ENCODE data around the gene SPAAR. TPM values are rescaled to one million over a fixed set of nuclear protein-coding genes. Genes with fewer than 3 reads are reported as not detected.

SPAAR gene
- total and polyA plus RNA-seq, 4 experiments from 2014 or later: not detected

- Mint-ChIP-seq H3K4me3 (peak overlapping the region in 4 of 8 donors; percentile 6 to 61 (median 26)), H3K27me3 (no peaks in the 10 kb centered on the region), H3K36me3 (no peaks in the 10 kb centered on the region), H3K9me3 (no peaks in the 10 kb centered on the region), H3K4me1 (peaks cover 47 to 79% (median 70%) of the 10 kb centered on the region in 4 donors), H3K27ac (peak overlapping the region in 4 of 7 donors; percentile 51 to 83 (median 66))
- Histone ChIP-seq H3K36me3 (ENCODE audit: insufficient read depth, low read length) (no peaks in the 10 kb centered on the region), H3K4me3 (ENCODE audit: low read length in 2 of 2) (no peak overlapping the region), H3K9me3 (ENCODE audit: control insufficient read depth in 1 of 2, low read length in 2 of 2) (no peaks in the 10 kb centered on the region), H3K27ac (ENCODE audit: low read depth, low read length) (no peak overlapping the region), H3K27me3 (ENCODE audit: insufficient read depth, low read length) (no peaks in the 10 kb centered on the region), H3K4me1 (ENCODE audit: insufficient read depth, low read length) (peaks cover 76% of the 10 kb centered on the region)
- POLR2A ChIA-PET (ENCODE audit: partially characterized antibody): interaction anchor here (0.8 to 2.4 kb wide), 3 partner anchors 25 to 42 kb away, joined by 3 to 10 read pairs (median 5); no protein-coding TSS in a partner anchor
- CTCF ChIA-PET (ENCODE audit: partially characterized antibody): interaction anchor here (0.6 to 11.7 kb wide), 19 partner anchors 8 to 286 kb away, joined by 3 to 379 read pairs (median 5); partner anchors contain the start of genes HRCT1, OR2S2 and SPAAR
- intact Hi-C loops (cut with micrococcal nuclease): loop anchor here (1.0 to 2.0 kb wide), 2 partner anchors 34 to 42 kb away; no protein-coding TSS in a partner anchor
- no peak for DNase-seq
Observed at GRCh38 chr9:35944841-35945240, 35.6 kb downstream of the SPAAR start.

DNA sequence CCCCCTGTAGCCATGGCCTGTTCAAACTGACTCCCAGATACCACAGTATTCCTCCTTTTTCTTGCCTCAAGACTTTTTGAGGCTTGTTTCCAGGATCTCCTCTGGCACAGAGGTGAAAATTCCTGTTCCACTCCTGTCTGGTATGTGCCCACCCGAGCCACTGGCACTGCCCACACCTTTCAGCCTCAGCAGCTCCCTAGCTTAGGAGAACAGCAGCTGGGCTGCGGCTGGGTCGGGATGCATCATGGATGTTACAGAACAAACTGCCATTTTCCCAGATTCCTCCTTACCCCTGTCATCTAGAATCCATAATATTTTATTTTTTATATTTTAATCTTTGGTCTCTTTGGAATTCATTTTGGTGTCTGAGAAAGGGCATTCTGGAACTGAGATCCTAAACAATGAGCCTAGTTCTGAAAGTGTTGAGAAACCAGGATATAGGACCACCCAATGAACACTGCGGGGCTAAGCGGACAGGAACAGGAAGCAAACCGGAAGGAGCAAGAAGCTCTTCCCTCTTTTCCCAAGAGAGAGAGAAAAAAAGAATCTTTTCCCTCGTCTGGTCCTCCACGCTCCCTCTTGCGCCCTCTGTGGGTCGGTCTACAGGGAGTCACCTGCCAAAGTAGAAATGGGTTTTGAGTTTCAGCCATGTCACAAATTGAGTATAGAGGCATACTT lies 36.2 kb downstream of the SPAAR start:
- no peaks in the 10 kb centered on the region for H3K27me3 ChIP-seq (ENCODE audit: insufficient read depth, low read length)
- intact Hi-C loops (cut with micrococcal nuclease): loop anchor here (1.0 to 2.0 kb wide), 2 partner anchors 35 to 42 kb away; no protein-coding TSS in a partner anchor
- peak; percentile 43 to 58 (median 55) for DNase-seq
- Mint-ChIP-seq H3K27me3 (no peaks in the 10 kb centered on the region), H3K27ac (peak overlapping the region; percentile 3 to 82 (median 58)), H3K9me3 (no peaks in the 10 kb centered on the region), H3K4me1 (peaks cover 43 to 72% (median 65%) of the 10 kb centered on the region in 4 donors), H3K4me3 (peak overlapping the region in 7 of 8 donors; percentile 26 to 74 (median 61)), H3K36me3 (no peaks in the 10 kb centered on the region)
- H3K36me3 ChIP-seq (ENCODE audit: insufficient read depth, low read length): no peaks in the 10 kb centered on the region
- H3K4me3 ChIP-seq (ENCODE audit: low read length in 2 of 2): no peak overlapping the region
- ChIA-PET CTCF (ENCODE audit: partially characterized antibody) (interaction anchor here (0.6 to 11.7 kb wide), 21 partner anchors 9 to 287 kb away, joined by 3 to 379 read pairs (median 5); partner anchors contain the start of genes HRCT1, OR2S2 and SPAAR), POLR2A (ENCODE audit: partially characterized antibody) (interaction anchor here (1.0 to 2.4 kb wide), 3 partner anchors 14 to 43 kb away, joined by 3 to 10 read pairs (median 5); no protein-coding TSS in a partner anchor)
- H3K4me1 ChIP-seq (ENCODE audit: insufficient read depth, low read length): peaks cover 70% of the 10 kb centered on the region
- no peak overlapping the region for H3K27ac ChIP-seq (ENCODE audit: low read depth, low read length)
- no peaks in the 10 kb centered on the region for H3K9me3 ChIP-seq (ENCODE audit: control insufficient read depth in 1 of 2, low read length in 2 of 2)

DNA sequence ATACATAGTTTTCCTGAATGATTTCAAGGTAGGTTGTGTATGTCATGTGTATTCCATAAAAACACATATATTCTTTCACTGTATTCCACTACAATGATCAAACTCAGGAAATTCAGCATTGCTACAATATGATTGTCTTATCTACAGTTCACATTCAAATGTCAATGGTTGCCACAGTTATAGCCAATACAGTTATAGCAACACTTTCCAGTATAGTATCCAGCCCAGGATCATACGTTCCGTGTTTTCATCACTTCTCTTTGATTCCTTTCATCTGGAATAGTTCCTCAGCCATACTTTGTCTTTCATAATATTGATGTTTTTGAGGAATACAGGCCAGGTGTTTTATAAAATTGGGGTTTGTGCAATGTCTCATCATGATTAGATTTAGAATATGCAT lies 39.2 kb downstream of the SPAAR start:
- Mint-ChIP-seq H3K4me3 (peak overlapping the region in 5 of 8 donors; percentile 21 to 55 (median 32)), H3K27ac (peak overlapping the region in 1 of 7 donors; percentile 62), H3K36me3 (no peaks in the 10 kb centered on the region), H3K27me3 (no peaks in the 10 kb centered on the region), H3K4me1 (peaks cover 24 to 42% (median 38%) of the 10 kb centered on the region in 4 donors), H3K9me3 (no peaks in the 10 kb centered on the region)
- no peak for DNase-seq
- intact Hi-C loops (cut with micrococcal nuclease): no loop called here
- H3K9me3 ChIP-seq (ENCODE audit: control insufficient read depth in 1 of 2, low read length in 2 of 2): no peaks in the 10 kb centered on the region
- CTCF ChIA-PET (ENCODE audit: partially characterized antibody): interaction anchor here (1.3 to 1.8 kb wide), 2 partner anchors 37 to 59 kb away, joined by 4 to 5 read pairs; no protein-coding TSS in a partner anchor
- peaks cover 40% of the 10 kb centered on the region for H3K4me1 ChIP-seq (ENCODE audit: insufficient read depth, low read length)
- H3K27me3 ChIP-seq (ENCODE audit: insufficient read depth, low read length): no peaks in the 10 kb centered on the region
- H3K36me3 ChIP-seq (ENCODE audit: insufficient read depth, low read length): no peaks in the 10 kb centered on the region
- POLR2A ChIA-PET (ENCODE audit: partially characterized antibody): no interaction called here
- no peak overlapping the region for H3K4me3 ChIP-seq (ENCODE audit: low read length in 2 of 2)
- H3K27ac ChIP-seq (ENCODE audit: low read depth, low read length): no peak overlapping the region

- Histone ChIP-seq H3K27ac (ENCODE audit: low read depth, low read length) (no peak overlapping the region), H3K4me1 (ENCODE audit: insufficient read depth, low read length) (peaks cover 36% of the 10 kb centered on the region), H3K9me3 (ENCODE audit: control insufficient read depth in 1 of 2, low read length in 2 of 2) (no peaks in the 10 kb centered on the region), H3K27me3 (ENCODE audit: insufficient read depth, low read length) (no peaks in the 10 kb centered on the region), H3K4me3 (ENCODE audit: low read length in 2 of 2) (no peak overlapping the region), H3K36me3 (ENCODE audit: insufficient read depth, low read length) (no peaks in the 10 kb centered on the region)
- no peak for DNase-seq
- Mint-ChIP-seq H3K4me1 (peaks cover 22 to 38% (median 34%) of the 10 kb centered on the region in 4 donors), H3K9me3 (no peaks in the 10 kb centered on the region), H3K36me3 (no peaks in the 10 kb centered on the region), H3K27ac (peak overlapping the region in 2 of 7 donors; percentile 43 to 62), H3K27me3 (no peaks in the 10 kb centered on the region), H3K4me3 (peak overlapping the region in 5 of 8 donors; percentile 22 to 55 (median 47))
- CTCF ChIA-PET (ENCODE audit: partially characterized antibody): interaction anchor here (1.3 to 1.8 kb wide), 4 partner anchors 10 to 59 kb away, joined by 3 to 8 read pairs (median 4); no protein-coding TSS in a partner anchor
- intact Hi-C loops (cut with micrococcal nuclease): no loop called here
- POLR2A ChIA-PET (ENCODE audit: partially characterized antibody): no interaction called here
Observed at GRCh38 chr9:35948901-35949318, 39.6 kb downstream of the SPAAR start.

DNA sequence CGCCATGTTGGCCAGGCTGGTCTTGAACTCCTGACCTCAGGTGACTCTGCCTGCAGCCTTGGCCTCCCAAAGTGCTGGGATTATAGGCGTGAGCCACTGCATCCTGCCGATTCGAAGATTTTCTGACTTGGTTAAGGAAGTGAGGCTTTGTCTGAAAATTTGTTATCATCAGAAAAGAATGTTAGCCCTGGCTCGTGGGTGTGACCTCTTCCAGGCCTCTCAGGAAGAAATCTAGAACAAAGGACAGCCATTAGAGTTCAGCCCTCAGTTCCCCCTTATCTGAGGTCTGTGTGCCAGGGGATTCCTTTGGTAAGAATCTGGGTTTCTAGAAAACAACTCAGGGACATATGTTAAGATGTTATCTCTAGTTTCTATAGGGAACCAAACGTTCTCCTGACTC lies 42.4 kb downstream of the SPAAR start:
- H3K27ac ChIP-seq (ENCODE audit: low read depth, low read length): no peak overlapping the region
- Mint-ChIP-seq H3K4me1 (peaks cover 12 to 23% (median 19%) of the 10 kb centered on the region in 4 donors), H3K9me3 (no peaks in the 10 kb centered on the region), H3K27ac (no peak overlapping the region), H3K27me3 (peaks cover 3 to 4% of the 10 kb centered on the region in 2 donors), H3K4me3 (no peak overlapping the region), H3K36me3 (no peaks in the 10 kb centered on the region)
- H3K9me3 ChIP-seq (ENCODE audit: control insufficient read depth in 1 of 2, low read length in 2 of 2): no peaks in the 10 kb centered on the region
- peaks cover 20% of the 10 kb centered on the region for H3K4me1 ChIP-seq (ENCODE audit: insufficient read depth, low read length)
- DNase-seq: no peak
- H3K4me3 ChIP-seq (ENCODE audit: low read length in 2 of 2): no peak overlapping the region
- intact Hi-C loops (cut with micrococcal nuclease): loop anchor here (10.0 kb wide), 1 partner anchor 383 kb away; no protein-coding TSS in a partner anchor
- no peaks in the 10 kb centered on the region for H3K27me3 ChIP-seq (ENCODE audit: insufficient read depth, low read length)
- H3K36me3 ChIP-seq (ENCODE audit: insufficient read depth, low read length): no peaks in the 10 kb centered on the region
- CTCF ChIA-PET (ENCODE audit: partially characterized antibody): interaction anchor here (1.2 to 2.5 kb wide), 4 partner anchors 9 to 71 kb away, joined by 3 to 12 read pairs (median 7); no protein-coding TSS in a partner anchor
- POLR2A ChIA-PET (ENCODE audit: partially characterized antibody): no interaction called here

DNA sequence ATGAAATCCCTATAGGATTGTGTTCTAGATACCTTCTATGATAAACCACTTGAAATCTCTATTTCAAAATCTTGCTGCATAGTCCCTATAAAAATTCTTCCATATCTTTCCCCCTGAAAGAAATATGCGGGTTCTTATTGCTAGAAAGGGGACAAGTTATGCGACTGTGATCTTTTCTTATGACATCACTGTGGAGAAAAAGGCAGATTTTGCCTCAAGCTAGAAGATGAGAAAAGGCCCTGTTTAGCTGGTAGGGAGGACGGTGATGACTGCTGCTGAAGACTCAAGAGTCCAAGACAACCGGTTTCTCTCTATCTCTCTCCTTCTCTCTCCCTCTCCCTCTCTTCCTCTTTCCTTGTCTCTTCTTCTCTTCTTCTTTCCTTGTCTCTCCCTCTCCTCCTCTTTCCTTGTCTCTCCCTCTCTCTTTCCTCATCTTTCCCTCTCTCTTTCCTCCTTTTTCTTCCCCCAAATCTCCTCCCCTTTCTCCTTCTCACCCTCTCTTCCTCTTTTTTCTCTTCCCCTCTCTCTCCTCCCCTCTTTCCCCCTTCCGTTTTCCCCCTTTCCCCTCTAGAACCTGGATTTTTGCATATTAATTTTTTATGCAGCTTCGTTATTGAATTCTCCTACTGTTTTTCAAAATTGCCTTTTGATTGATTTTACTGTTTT lies 43.4 kb downstream of the SPAAR start:
- POLR2A ChIA-PET (ENCODE audit: partially characterized antibody): no interaction called here

More for the DNA sequence above, 43.4 kb downstream of the SPAAR start:
- Mint-ChIP-seq H3K27me3 (peaks cover 4 to 9% of the 10 kb centered on the region in 2 donors), H3K27ac (no peak overlapping the region), H3K4me3 (no peak overlapping the region), H3K4me1 (peaks cover 12 to 23% (median 19%) of the 10 kb centered on the region in 4 donors), H3K36me3 (no peaks in the 10 kb centered on the region), H3K9me3 (peaks cover 0 to 3% (median 0%) of the 10 kb centered on the region in 8 donors)
- DNase-seq: no peak
- H3K4me3 ChIP-seq (ENCODE audit: low read length in 2 of 2): no peak overlapping the region
- no peaks in the 10 kb centered on the region for H3K27me3 ChIP-seq (ENCODE audit: insufficient read depth, low read length)
- no peaks in the 10 kb centered on the region for H3K9me3 ChIP-seq (ENCODE audit: control insufficient read depth in 1 of 2, low read length in 2 of 2)
- intact Hi-C loops (cut with micrococcal nuclease): loop anchor here (10.0 kb wide), 1 partner anchor 382 kb away; no protein-coding TSS in a partner anchor
- H3K36me3 ChIP-seq (ENCODE audit: insufficient read depth, low read length): no peaks in the 10 kb centered on the region
- H3K27ac ChIP-seq (ENCODE audit: low read depth, low read length): no peak overlapping the region
- CTCF ChIA-PET (ENCODE audit: partially characterized antibody): interaction anchor here (0.5 to 2.5 kb wide), 11 partner anchors 8 to 213 kb away, joined by 3 to 12 read pairs (median 3); no protein-coding TSS in a partner anchor
- H3K4me1 ChIP-seq (ENCODE audit: insufficient read depth, low read length): peaks cover 20% of the 10 kb centered on the region

Data from CD4-positive, alpha-beta memory T cell (primary cell).